Endodermal cell (in vitro differentiated cells): ENCODE measurements around the gene CCDC167. TPM values are rescaled to one million over a fixed set of nuclear protein-coding genes. Genes with fewer than 3 reads are reported as not detected.

Experiments
- DNase-seq: peaks from one replicate; pipeline ENCODE4 v3.0.0-alpha.2; 2017
- H3K27ac ChIP-seq: 2 replicates; pipeline ENCODE4 v1.5.1; 2013; ENCODE audit warnings: mild to moderate bottlenecking, low read depth, low read length, moderate library complexity
- H3K27me3 ChIP-seq: 2 replicates; pipeline ENCODE4 v1.6.1; 2013; ENCODE audit warnings: mild to moderate bottlenecking, low read length, moderate library complexity; ENCODE audit not compliant: insufficient read depth, control insufficient read depth, poor library complexity, severe bottlenecking
- H3K36me3 ChIP-seq: 2 replicates; pipeline ENCODE4 v1.7.0; 2013; ENCODE audit warnings: mild to moderate bottlenecking, low read length, moderate library complexity; ENCODE audit not compliant: control insufficient read depth, insufficient read depth
- H3K4me1 ChIP-seq: one replicate; pipeline ENCODE4 v1.7.0; 2013; ENCODE audit warnings: low read length; ENCODE audit not compliant: control insufficient read depth, insufficient read depth
- H3K4me3 ChIP-seq: 2 replicates; pipeline ENCODE4 v1.5.1; 2013; ENCODE audit warnings: mild to moderate bottlenecking, low read length, moderate library complexity
- H3K9ac ChIP-seq: 2 replicates; pipeline ENCODE4 v1.6.1; 2013; ENCODE audit warnings: mild to moderate bottlenecking, low read length, moderate library complexity; ENCODE audit not compliant: poor library complexity, severe bottlenecking; ENCODE audit errors: extremely low read depth
- H3K9me3 ChIP-seq: 2 replicates; pipeline ENCODE4 v1.6.1; 2013; ENCODE audit warnings: mild to moderate bottlenecking, low read length, moderate library complexity; ENCODE audit not compliant: control insufficient read depth
- H3K27ac Mint-ChIP-seq: 2 replicates; pipeline ENCODE4 v1.8.0; 2020; ENCODE audit warnings: mixed read lengths
- H3K27me3 Mint-ChIP-seq: 2 replicates; pipeline ENCODE4 v1.8.0; 2021; ENCODE audit warnings: mild to moderate bottlenecking, mixed read lengths; ENCODE audit not compliant: insufficient read depth
- H3K36me3 Mint-ChIP-seq: 2 replicates; pipeline ENCODE4 v1.8.0; 2020; ENCODE audit warnings: low read depth, mixed read lengths
- H3K4me1 Mint-ChIP-seq: 2 replicates; pipeline ENCODE4 v1.8.0; 2020; ENCODE audit warnings: mixed read lengths
- H3K4me3 Mint-ChIP-seq: 2 replicates; pipeline ENCODE4 v1.8.0; 2020; ENCODE audit warnings: mild to moderate bottlenecking, moderate library complexity, mixed read lengths
- H3K9me3 Mint-ChIP-seq: 2 replicates; pipeline ENCODE4 v1.8.0; 2020; ENCODE audit warnings: mild to moderate bottlenecking, mixed read lengths
- WGBS, 2 experiments: methylation state at CpG; one replicate each; pipeline versions ENCODE4 v1.1.5 to v1.1.7; 2013; ENCODE audit warnings: missing lambda C conversion rate in 2 of 2, mixed read lengths in 1 of 2; ENCODE audit not compliant: insufficient coverage in 1 of 2, insufficient read length in 1 of 2; 5-methylcytosine and 5-hydroxymethylcytosine counted together
- total RNA-seq, 2 donors: library from RNA; stranded (reverse); fragmentation: NEBNext Ultra II Directional in 1 of 2; extraction: Animal tissue kit (Norgen Biotek cat#: 25700) in 1 of 2; gene quantifications; 2 replicates in 1 of 2; 3 replicates in 1 of 2; pipeline ENCODE4 v1.2.1, GENCODE V29; 2021
- TF ChIP-seq, protein P1 (sequence below): fragments of 200-600 bp; sonication (generic); conservative IDR thresholded peaks from 2 replicates; pipeline ENCODE4 v1.5.0; 2021; ENCODE audit warnings: antibody characterized with exemption, mild to moderate bottlenecking

Gene CCDC167
- total RNA-seq, 2 donors from 2014 or later: 60.4 to 66.1 TPM

DNA sequence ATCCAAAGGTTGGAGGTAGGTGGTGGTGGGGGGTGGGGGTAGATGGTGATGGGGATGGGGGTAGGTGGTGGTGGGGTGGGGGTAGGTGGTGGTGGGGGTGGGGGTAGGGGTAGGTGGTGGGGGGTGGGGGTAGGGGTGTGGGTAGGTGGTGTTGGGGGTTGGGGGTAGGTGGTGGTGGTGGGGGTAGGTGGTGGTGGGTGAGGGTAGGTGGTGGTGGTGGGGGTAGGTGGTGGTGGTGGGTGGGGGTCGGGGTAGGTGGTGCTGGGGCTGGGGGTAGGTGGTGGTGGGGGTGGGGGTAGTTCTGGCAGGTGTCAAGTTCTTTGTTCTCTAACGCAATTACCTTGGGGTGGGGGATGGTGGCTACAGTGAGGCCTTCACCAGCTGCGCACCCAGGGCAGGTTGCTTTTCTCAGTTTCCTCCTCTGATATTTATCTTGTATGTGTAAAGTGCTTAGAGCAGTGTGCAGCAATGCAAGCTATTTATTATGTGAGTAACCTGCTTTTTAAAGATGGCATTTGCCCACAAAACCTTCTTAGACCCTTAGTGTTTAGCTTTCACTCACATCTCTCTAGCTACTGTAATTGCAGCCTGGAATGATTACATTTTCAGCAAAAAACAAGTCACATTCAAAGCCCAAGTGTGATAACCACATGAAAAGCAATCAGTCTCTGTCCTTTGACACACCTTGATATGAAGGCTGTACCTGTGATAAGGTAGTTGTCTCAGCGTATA, 8.2 kb upstream of the CCDC167 start:
- Mint-ChIP-seq H3K36me3 (no peaks in the 10 kb centered on the region), H3K9me3 (no peaks in the 10 kb centered on the region), H3K4me1 (peaks cover 16% of the 10 kb centered on the region), H3K4me3 (no peak overlapping the region), H3K27ac (no peak overlapping the region), H3K27me3 (peaks cover 21% of the 10 kb centered on the region)
- Histone ChIP-seq H3K4me3 (peak overlapping the region; percentile 18), H3K36me3 (no peaks in the 10 kb centered on the region), H3K27me3 (peaks cover 7% of the 10 kb centered on the region), H3K9ac (no peak overlapping the region), H3K9me3 (no peaks in the 10 kb centered on the region), H3K27ac (no peak overlapping the region), H3K4me1 (peaks cover 10% of the 10 kb centered on the region)
- WGBS, 2 experiments: 80% methylated on average over 3 of the region's 4 CpGs; no CpG with 5 or more reads in 1 of the 2 experiments
- TF ChIP-seq, protein P1, sequence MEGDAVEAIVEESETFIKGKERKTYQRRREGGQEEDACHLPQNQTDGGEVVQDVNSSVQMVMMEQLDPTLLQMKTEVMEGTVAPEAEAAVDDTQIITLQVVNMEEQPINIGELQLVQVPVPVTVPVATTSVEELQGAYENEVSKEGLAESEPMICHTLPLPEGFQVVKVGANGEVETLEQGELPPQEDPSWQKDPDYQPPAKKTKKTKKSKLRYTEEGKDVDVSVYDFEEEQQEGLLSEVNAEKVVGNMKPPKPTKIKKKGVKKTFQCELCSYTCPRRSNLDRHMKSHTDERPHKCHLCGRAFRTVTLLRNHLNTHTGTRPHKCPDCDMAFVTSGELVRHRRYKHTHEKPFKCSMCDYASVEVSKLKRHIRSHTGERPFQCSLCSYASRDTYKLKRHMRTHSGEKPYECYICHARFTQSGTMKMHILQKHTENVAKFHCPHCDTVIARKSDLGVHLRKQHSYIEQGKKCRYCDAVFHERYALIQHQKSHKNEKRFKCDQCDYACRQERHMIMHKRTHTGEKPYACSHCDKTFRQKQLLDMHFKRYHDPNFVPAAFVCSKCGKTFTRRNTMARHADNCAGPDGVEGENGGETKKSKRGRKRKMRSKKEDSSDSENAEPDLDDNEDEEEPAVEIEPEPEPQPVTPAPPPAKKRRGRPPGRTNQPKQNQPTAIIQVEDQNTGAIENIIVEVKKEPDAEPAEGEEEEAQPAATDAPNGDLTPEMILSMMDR: no peak
- no peak for DNase-seq

- H3K9ac ChIP-seq: no peak overlapping the region
- Mint-ChIP-seq H3K27me3 (peaks cover 14% of the 10 kb centered on the region), H3K4me3 (no peak overlapping the region), H3K27ac (no peak overlapping the region), H3K4me1 (peaks cover 9% of the 10 kb centered on the region), H3K9me3 (no peaks in the 10 kb centered on the region), H3K36me3 (no peaks in the 10 kb centered on the region)
- 85% methylated on average over 2 to 4 of the region's 5 CpGs for WGBS, 2 experiments
- no peaks in the 10 kb centered on the region for H3K9me3 ChIP-seq
- H3K36me3 ChIP-seq: no peaks in the 10 kb centered on the region
- no peak overlapping the region for H3K27ac ChIP-seq
- peak; percentile 71 for DNase-seq
- no peak overlapping the region for H3K4me3 ChIP-seq
- H3K27me3 ChIP-seq: peaks cover 6% of the 10 kb centered on the region
- TF ChIP-seq, protein P1: no peak
- H3K4me1 ChIP-seq: peaks cover 7% of the 10 kb centered on the region
Measured at GRCh38 chr6:37507077-37507476, 7.4 kb upstream of the CCDC167 start.

GRCh38 chr6:37506479-37506878, 6.8 kb upstream of the CCDC167 start:
- H3K36me3 Mint-ChIP-seq: no peaks in the 10 kb centered on the region
- no peaks in the 10 kb centered on the region for H3K36me3 ChIP-seq
- no peak overlapping the region for H3K9ac ChIP-seq
- TF ChIP-seq, protein P1: no peak
- no peaks in the 10 kb centered on the region for H3K27me3 ChIP-seq
- no peak overlapping the region for H3K27ac ChIP-seq
- 69 to 70% methylated on average over 4 of the region's 4 CpGs for WGBS, 2 experiments
- H3K4me1 Mint-ChIP-seq: peaks cover 9% of the 10 kb centered on the region
- H3K4me3 Mint-ChIP-seq: no peak overlapping the region
- H3K4me3 ChIP-seq: no peak overlapping the region
- H3K4me1 ChIP-seq: peaks cover 5% of the 10 kb centered on the region
- H3K27ac Mint-ChIP-seq: no peak overlapping the region
- peaks cover 8% of the 10 kb centered on the region for H3K27me3 Mint-ChIP-seq
- no peak for DNase-seq
- no peaks in the 10 kb centered on the region for H3K9me3 Mint-ChIP-seq
- H3K9me3 ChIP-seq: no peaks in the 10 kb centered on the region
